Measurements from ENCODE around the gene DHRS7. TPM values are rescaled to one million over a fixed set of nuclear protein-coding genes. Genes with fewer than 3 reads are reported as not detected.

Gene DHRS7
- 62.1 and 129 TPM in 2 replicates for total RNA-seq

DNA sequence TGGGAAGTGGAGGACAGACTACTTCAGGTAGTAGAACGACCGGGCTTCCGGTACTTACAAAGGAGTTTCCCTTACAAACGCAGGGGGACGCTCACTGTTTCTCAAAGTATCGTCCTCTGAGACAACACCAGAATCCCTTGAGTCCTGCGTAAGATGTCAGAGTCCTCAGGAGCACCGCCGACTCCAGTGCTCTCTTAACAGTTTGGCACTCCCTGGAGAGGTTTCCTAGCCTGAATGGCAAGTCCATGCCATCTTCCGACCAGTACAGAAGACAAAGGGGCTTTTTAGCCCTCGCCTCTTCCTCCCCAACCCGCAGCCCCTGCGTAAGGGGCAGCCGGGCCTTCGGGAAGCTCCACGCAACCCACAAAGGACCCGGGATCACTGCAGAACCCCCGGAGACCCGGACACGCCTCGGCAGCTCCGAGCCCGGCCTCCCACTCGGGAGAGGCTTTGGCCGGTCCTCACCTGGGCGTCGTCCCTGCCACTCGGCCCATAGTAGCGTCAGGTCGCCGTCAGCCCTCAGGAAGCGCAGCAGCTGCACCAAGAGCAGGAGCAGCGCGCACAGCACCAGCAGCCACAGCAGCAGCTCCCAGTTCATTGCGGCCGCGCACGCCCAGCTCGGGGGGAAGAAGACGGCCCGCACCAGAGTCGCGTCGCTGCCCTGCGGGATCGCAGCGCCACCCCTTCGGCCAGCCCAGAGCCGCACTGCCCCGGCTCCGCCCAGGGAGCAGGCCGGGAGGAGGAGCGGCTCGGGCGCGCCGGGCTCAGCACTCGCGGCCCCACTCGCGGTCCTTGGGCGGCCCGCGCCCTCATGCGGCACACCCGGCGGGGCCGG lies at the start of gene DHRS7:
TSS of gene DHRS7 (minus strand) at position 687 of the 835 bp plus-strand sequence. CDS start at position 598, 89 bp downstream.

Other genes with a start within 250 kb of the DHRS7 start
- not detected in 2 replicates for gene LRRC9, start 245.3 kb downstream of the DHRS7 start, total RNA-seq
- gene PCNX4, start 73.5 kb downstream of the DHRS7 start, total RNA-seq = 162 and 165 TPM in 2 replicates
- gene PPM1A, start 83.8 kb upstream of the DHRS7 start, total RNA-seq = 22.0 and 33.0 TPM in 2 replicates

Data from placental pericyte (primary cell).